Lower leg skin (tissue), 4 donors: Measurements from ENCODE around the gene KCNS1. TPM values are rescaled to one million over a fixed set of nuclear protein-coding genes. Genes with fewer than 3 reads are reported as not detected.
A peak's percentile ranks its signal among the peaks of the same experiment; 100 is the strongest.

Experiments used
- DNase-seq, 2 donors: peaks; one replicate each; pipeline ENCODE4 v3.0.0-alpha.2; 2019; ENCODE audit warnings: low spot score in 2 of 2
- H3K4me3 ChIP-seq: fragments of 200-600 bp; sonication (generic); 2 replicates; pipeline ENCODE4 v1.5.1; 2017; ENCODE audit warnings: mild to moderate bottlenecking, low read depth; ENCODE audit not compliant: poor library complexity, severe bottlenecking
- POLR2A ChIP-seq, 2 donors: fragments of 450-650 bp; IDR thresholded peaks; one replicate each; pipeline ENCODE4 v1.6.1; 2016 to 2017; ENCODE audit warnings: antibody characterized with exemption in 2 of 2, mild to moderate bottlenecking in 1 of 2, moderate library complexity in 1 of 2
- WGBS, 2 donors: methylation state at CpG; one replicate each; pipeline ENCODE4 v1.1.5; 2018; 5-methylcytosine and 5-hydroxymethylcytosine counted together
- intact Hi-C: fragments of 100-400 bp; cut with DNase I; formaldehyde crosslinking; loops from one replicate; pipeline ENCODE4 v1.15.0; 2023; ENCODE audit warnings: low total_unique reads
- total RNA-seq, 4 donors: library from RNA; depleted of rRNA; stranded (reverse); fragments of >200 nt; gene quantifications; one replicate each; pipeline ENCODE4 v1.1.0, GENCODE V29; 2016
- TF ChIP-seq, protein P1 (sequence below), 3 donors: fragments of 450-650 bp; IDR thresholded peaks; one replicate each; pipeline ENCODE4 v1.5.1; 2016; ENCODE audit warnings: antibody characterized with exemption in 3 of 3, mild to moderate bottlenecking in 3 of 3, moderate library complexity in 2 of 3

The KCNS1 gene
- total RNA-seq, 4 donors from 2014 or later = 0.84 to 2.3 (median 1.3) TPM

DNA sequence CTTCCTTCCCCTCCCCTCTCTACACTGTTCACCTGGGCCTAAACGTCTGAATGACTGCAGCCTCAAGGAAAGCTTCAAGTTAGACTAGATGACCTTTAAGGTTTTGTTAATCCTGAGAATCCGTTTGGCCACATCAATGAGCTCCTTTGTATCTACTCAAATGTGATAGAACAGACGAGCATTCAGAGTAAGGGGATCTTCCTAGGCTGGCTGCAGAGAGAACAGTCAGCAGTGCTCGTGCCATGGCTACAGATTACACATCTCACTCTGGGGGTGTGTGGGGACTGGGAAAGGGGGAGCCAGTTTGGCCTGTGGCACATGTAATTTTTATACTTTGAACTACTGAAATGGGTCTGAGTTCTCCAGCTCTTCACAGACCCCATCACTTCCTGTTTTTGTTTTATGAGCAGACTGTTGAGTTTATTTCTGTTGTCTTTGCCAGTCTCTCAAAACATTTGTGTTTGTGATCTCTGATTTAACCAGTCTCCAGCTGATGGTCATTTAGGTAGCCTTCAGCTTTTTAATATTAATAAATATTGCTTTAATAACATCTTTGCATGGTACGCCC is 50.9 kb downstream of the KCNS1 start:
- no peak for DNase-seq
- intact Hi-C loops = loop anchor here (10.0 kb wide), 1 partner anchor 45 kb away; no protein-coding TSS in a partner anchor
- TF ChIP-seq POLR2A (IDR thresholded peaks at IDR 0.05) = no peak
- TF ChIP-seq, protein P1, sequence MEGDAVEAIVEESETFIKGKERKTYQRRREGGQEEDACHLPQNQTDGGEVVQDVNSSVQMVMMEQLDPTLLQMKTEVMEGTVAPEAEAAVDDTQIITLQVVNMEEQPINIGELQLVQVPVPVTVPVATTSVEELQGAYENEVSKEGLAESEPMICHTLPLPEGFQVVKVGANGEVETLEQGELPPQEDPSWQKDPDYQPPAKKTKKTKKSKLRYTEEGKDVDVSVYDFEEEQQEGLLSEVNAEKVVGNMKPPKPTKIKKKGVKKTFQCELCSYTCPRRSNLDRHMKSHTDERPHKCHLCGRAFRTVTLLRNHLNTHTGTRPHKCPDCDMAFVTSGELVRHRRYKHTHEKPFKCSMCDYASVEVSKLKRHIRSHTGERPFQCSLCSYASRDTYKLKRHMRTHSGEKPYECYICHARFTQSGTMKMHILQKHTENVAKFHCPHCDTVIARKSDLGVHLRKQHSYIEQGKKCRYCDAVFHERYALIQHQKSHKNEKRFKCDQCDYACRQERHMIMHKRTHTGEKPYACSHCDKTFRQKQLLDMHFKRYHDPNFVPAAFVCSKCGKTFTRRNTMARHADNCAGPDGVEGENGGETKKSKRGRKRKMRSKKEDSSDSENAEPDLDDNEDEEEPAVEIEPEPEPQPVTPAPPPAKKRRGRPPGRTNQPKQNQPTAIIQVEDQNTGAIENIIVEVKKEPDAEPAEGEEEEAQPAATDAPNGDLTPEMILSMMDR (IDR thresholded peaks at IDR 0.05) = no peak
- 55 to 69% methylated on average over 5 of the region's 5 CpGs for WGBS, 2 donors
- no peak overlapping the region for H3K4me3 ChIP-seq

DNA sequence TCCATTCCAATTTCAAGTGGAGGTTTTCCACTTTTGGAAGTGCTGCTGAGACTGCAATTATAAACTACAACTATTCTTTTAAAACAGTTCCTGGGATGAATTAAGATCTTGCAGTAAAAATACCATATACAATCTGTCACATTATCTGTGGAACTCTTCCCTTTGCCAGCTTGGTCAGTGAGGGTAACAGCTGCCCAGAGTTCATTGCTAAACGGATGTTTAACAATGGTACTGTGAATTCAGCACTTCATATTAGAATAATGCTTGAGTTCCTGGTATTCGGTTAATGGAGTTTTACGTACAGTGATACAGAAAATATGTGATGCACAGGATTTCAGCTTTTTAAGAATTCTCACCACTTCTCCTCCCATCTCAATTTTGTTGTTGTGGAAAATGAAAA is 51.5 kb downstream of the KCNS1 start:
- 65 to 67% methylated on average over 3 of the region's 3 CpGs for WGBS, 2 donors
- TF ChIP-seq POLR2A (IDR thresholded peaks at IDR 0.05) = no peak
- TF ChIP-seq, protein P1 (IDR thresholded peaks at IDR 0.05) = no peak
- no peak for DNase-seq
- H3K4me3 ChIP-seq = no peak overlapping the region
- intact Hi-C loops = loop anchor here (10.0 kb wide), 1 partner anchor 45 kb away; no protein-coding TSS in a partner anchor

DNA sequence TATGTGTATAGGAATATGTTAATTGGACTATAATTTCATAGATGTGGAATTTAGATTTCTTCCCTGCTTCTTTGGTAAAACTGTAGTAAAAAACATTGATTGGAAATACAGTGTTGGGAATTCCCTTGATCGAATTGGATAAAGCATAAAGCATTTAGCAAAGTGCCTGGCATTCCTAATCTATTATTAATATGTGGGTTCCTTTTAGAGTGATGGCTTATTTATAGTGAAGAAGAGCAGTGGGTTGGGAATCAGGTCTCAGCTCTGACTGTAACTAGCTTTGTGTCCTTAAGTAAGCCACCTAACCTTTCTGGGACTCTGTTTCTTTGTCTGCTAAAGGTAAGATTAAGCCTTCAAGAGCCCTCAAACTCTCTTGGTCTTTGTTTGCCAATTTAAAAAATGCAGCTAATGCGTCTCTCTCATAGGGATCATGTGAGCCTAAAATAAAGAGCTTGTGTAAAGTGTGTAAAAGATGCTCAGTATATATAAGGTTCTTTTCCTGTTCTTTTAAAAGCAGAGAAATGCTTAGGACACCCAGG is 53.3 kb downstream of the KCNS1 start:
- intact Hi-C loops = loop anchor here (10.0 kb wide), 1 partner anchor 47 kb away; no protein-coding TSS in a partner anchor
- no peak for DNase-seq
- no peak overlapping the region for H3K4me3 ChIP-seq
- TF ChIP-seq POLR2A (IDR thresholded peaks at IDR 0.05) = no peak
- TF ChIP-seq, protein P1 (IDR thresholded peaks at IDR 0.05) = no peak
- 79 to 87% methylated on average over 2 of the region's 2 CpGs for WGBS, 2 donors

DNA sequence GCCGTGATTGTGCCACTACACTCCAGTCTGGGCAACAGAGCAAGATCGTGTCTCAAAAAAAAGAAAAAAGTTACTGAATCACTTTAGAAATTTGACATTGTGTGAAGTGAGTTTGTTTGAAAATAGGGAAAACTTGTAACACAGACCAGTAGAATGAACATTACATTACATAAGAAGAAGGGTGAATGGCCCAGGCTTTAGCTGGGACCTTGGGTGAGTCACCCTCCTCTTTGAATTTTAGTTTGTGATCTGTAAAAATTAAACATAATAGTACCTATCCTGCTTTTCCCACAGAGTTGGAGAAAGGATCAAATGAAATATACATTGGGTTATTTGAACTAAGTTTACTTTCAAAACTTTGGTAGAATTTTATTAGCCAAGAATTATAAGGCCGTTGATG is 56.3 kb downstream of the KCNS1 start:
- no peak overlapping the region for H3K4me3 ChIP-seq
- TF ChIP-seq, protein P1 (IDR thresholded peaks at IDR 0.05) = no peak
- no peak for TF ChIP-seq POLR2A (IDR thresholded peaks at IDR 0.05)
- DNase-seq = no peak
- intact Hi-C loops = loop anchor here (5.0 to 10.0 kb wide), 2 partner anchors 50 to 268 kb away; no protein-coding TSS in a partner anchor
- WGBS, 2 donors = 59 to 63% methylated on average over 3 of the region's 3 CpGs

DNA sequence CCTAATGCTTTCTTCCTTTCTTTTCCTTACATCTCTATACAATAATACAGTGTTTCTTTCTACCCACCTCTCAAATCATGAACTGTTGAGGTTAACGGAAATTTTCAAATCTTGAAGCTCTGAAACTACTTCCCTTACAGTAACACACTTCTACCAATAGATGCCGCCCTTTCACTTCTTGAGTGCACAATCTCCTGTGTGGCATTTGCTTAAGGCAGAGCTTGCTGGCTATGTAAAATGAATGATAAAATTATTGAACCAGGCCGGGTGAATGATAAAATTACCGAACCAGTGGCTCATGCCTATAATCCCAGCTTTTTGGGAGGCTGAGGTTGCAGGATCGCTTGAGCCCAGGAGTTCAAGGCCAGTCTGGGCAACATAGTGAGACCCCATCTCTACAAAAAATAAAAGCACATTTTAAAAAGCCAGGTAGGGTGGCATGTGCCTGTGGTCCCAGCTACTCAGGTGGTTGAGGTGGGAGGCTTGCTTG is 56.8 kb downstream of the KCNS1 start:
- DNase-seq = no peak
- intact Hi-C loops = loop anchor here (5.0 to 10.0 kb wide), 2 partner anchors 51 to 268 kb away; no protein-coding TSS in a partner anchor

More for the DNA sequence above, 56.8 kb downstream of the KCNS1 start:
- no peak overlapping the region for H3K4me3 ChIP-seq
- no peak for TF ChIP-seq POLR2A (IDR thresholded peaks at IDR 0.05)
- TF ChIP-seq, protein P1 (IDR thresholded peaks at IDR 0.05) = peak in 1 of 3 donors; percentile 74
- 17 to 18% methylated on average over 5 of the region's 5 CpGs for WGBS, 2 donors
